Measurements from ENCODE around the gene MUC4.

MUC4 gene

DNA sequence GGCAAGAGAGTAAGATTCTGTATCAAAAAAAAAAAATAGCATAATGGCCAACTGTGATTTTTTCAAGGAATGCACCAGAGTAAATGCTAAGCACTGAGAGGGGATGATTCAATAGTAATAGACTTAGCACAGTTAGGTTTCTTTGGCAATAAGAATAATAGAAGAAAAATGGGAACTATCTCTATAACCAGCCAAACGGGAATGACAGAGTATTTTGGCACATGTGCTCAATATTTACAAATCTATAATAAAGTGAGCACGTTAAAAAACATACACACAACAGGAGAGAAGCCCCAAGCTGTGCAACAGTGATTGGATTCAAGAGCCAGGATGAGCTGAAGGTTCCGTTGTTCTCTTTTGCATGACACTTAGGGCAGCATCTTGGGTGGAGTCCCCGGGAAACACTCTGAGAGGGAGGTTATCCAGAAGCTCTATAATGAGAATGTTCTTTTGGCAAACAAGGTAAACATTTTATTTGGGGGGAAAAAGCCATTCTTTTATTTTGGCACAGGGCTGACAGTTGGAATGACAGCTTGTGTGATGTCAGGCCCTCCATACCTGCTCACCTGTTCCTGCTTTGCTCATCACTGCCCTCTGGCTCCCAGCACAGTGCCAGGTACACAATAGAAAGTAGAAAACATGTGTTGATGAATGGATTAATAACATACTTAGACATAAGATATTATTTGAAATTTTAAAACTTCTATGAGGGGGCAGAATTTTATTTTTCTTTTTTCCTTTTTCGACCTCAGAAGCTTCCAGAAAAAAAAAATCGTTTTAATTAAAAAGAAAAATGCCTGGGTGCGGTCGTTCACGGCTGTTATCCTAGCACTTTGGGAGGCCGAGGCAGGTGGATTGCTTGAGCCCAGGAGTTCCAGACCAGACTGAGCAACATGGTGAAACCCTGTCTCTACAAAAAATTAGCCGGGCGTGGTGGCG, 44.0 kb upstream of the MUC4 start:
- DNase-seq (ENCODE audit: low read depth): peak; percentile 59
- H3K4me3 ChIP-seq (ENCODE audit: low read length): no peak overlapping the region
- TF ChIP-seq, protein P1, sequence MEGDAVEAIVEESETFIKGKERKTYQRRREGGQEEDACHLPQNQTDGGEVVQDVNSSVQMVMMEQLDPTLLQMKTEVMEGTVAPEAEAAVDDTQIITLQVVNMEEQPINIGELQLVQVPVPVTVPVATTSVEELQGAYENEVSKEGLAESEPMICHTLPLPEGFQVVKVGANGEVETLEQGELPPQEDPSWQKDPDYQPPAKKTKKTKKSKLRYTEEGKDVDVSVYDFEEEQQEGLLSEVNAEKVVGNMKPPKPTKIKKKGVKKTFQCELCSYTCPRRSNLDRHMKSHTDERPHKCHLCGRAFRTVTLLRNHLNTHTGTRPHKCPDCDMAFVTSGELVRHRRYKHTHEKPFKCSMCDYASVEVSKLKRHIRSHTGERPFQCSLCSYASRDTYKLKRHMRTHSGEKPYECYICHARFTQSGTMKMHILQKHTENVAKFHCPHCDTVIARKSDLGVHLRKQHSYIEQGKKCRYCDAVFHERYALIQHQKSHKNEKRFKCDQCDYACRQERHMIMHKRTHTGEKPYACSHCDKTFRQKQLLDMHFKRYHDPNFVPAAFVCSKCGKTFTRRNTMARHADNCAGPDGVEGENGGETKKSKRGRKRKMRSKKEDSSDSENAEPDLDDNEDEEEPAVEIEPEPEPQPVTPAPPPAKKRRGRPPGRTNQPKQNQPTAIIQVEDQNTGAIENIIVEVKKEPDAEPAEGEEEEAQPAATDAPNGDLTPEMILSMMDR (IDR thresholded peaks at IDR 0.05; ENCODE audit: insufficient read depth, low read depth, low read length, missing control alignments): peak; percentile 72

DNA sequence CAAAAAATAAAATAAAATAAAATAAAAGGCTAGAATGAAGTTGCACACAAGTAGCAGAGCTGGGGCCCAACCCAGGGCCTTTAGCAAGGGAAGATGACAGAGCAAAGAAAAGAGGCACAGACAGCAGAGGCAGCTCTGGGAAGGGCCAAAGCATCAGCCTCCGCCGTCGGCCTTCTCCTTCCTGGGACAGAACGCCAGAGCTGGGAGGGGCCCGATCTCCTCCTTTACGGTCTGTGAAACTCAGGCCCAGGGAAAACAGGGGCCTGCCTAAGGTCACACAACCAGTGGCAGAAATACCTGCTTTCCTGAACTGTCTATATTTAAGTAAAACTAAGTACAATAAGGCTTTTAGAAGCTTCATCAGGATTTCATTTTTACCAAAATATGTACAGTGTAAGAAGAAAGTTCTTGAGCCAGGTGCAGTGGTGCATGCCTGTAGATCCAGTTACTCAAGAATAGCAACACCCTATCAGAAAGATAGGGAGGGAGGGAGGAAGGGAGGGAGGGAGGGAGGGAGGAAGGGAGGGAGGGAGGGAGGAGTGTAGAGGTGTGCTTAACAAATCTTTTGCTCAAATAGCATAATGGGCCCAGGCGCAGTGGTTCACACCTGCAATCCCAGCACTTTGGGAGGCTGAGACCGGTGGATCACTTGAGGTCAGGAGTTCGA, 43.0 kb upstream of the MUC4 start:
- TF ChIP-seq, protein P1 (IDR thresholded peaks at IDR 0.05; ENCODE audit: insufficient read depth, low read depth, low read length, missing control alignments): no peak
- H3K4me3 ChIP-seq (ENCODE audit: low read length): no peak overlapping the region
- peak; percentile 34 for DNase-seq (ENCODE audit: low read depth)

DNA sequence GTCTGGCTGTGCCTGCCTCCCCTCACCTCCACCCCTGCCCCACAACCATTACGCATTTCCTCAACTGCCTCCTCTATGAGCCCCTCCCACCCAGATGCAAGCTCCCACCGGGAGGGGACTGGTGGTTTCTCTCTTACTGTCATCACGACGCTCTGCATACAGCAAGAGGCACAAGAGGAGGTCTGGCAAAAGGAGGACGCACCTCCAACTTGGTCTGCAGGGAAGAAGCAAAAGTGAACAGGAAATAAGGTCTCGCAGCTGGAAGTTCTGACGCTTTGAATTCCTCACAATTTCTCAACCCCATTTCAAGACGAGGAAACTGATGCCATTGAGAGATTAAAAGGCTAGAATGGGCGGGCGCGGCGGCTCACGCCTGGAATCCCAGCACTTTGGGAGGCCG, 42.3 kb upstream of the MUC4 start:
- TF ChIP-seq, protein P1 (IDR thresholded peaks at IDR 0.05; ENCODE audit: insufficient read depth, low read depth, low read length, missing control alignments): no peak
- DNase-seq (ENCODE audit: low read depth): no peak
- no peak overlapping the region for H3K4me3 ChIP-seq (ENCODE audit: low read length)

DNA sequence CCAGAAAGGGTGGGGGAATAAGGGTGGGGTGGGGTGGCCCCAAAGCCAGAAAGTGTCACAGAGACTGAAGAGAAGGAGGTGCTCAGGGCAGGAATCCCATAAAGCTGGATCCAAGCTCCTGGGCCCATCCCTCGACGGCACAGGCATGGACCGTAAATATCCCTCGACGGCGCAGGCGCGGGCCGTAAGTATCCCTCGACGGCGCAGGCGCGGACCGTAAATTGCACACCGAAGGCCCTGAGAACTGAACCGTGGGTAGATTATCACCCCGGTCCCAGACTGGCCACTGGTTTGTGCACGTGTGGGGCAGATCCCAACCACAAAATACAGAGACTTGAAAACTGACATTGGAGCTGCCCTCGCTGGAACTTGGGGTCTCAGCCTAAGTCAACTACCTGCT, 41.3 kb upstream of the MUC4 start:
- TF ChIP-seq, protein P1 (IDR thresholded peaks at IDR 0.05; ENCODE audit: insufficient read depth, low read depth, low read length, missing control alignments): no peak
- no peak overlapping the region for H3K4me3 ChIP-seq (ENCODE audit: low read length)
- DNase-seq (ENCODE audit: low read depth): no peak

DNA sequence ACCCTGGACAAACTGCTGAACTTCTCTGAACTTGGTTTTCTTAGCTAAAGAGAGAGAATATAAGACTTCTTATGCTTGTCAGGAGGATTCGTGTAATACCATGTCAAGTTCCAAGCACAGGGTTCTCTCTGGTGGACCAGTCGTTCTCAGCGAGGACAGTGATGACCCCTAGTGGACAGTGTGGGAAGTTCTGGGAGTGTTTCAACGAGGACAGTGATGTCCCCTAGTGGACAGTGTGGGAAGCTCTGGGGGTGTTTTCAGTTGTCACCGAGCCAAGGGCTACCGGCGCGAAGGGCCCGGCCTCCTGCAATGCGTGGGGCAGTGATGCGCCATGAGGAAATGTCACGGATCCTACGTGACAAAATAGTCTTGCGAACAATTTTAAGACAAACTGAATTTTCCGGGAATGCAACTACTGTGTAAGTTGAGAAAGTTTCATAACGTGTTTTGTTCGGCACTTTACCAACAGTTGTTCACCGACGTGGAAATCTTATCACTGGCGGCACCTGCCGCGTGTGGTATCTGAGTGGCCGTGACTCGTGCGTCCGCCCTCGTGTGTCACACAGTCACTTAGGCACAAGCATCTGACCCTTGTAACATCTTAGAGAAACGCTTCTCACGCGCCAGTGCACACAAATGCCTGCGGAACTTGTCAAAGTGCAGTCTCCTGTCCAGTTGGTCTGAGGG, 39.3 kb upstream of the MUC4 start:
- no peak overlapping the region for H3K4me3 ChIP-seq (ENCODE audit: low read length)
- peak; percentile 88 for DNase-seq (ENCODE audit: low read depth)
- TF ChIP-seq, protein P1 (IDR thresholded peaks at IDR 0.05; ENCODE audit: insufficient read depth, low read depth, low read length, missing control alignments): peak; percentile 100

DNA sequence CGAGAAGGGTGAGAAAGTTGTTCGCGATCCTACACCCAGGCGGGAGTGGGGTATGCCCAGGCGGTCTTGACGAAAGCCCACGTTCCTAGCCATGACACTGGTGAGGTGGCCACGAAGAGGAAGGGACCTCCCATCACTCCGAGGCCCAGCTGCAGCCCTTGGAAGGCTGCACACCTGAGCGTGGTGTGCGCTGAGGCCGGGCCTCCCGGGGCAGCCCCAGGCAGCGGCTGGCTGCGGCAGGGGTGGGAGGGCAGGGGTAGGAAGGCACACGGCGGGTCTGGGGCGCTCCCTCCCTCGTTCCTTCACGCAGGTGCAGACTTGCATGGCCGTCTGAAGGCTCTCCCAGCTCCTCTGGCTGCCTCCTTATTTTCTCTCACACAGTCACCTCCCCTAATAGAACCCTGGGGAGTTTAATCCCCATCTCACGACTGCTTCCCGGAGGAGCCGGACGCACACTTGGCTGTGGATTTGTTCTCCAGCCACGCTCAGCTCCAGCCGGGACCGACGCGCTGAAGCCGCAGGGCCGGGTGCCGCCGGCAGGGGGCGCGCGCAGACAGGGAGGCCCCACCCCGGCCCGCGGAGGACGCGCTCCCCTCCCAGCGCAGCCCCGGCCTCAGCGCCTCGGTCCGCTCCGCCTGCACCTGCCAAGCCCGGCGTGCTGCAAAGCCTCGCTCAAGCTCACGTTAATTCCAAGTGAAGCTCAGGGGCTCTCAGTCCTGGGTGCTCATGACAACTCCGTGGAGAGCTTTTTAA, 37.8 kb upstream of the MUC4 start:
- H3K4me3 ChIP-seq (ENCODE audit: low read length): no peak overlapping the region
- no peak for DNase-seq (ENCODE audit: low read depth)

More for the DNA sequence above, 37.8 kb upstream of the MUC4 start:
- TF ChIP-seq, protein P1 (IDR thresholded peaks at IDR 0.05; ENCODE audit: insufficient read depth, low read depth, low read length, missing control alignments): no peak

Measured in epithelial cell of esophagus (primary cell).